Suprapubic skin (tissue), 3 donors: ENCODE data around the gene UNC119.

ENCODE experiments used
- CTCF ChIP-seq, 2 donors: fragments of 200-600 bp in 1 of 2; fragments of 450-650 bp in 1 of 2; sonication (generic) in 1 of 2; IDR thresholded peaks; one replicate each; pipeline ENCODE4 v1.5.1; 2016 to 2019; ENCODE audit warnings: antibody characterized with exemption in 2 of 2, mild to moderate bottlenecking in 1 of 2, moderate library complexity in 1 of 2
- POLR2A ChIP-seq, 2 donors: fragments of 450-650 bp; IDR thresholded peaks; one replicate each; pipeline ENCODE4 v1.6.1; 2017; ENCODE audit warnings: antibody characterized with exemption in 2 of 2, mild to moderate bottlenecking in 2 of 2, moderate library complexity in 2 of 2

DNA sequence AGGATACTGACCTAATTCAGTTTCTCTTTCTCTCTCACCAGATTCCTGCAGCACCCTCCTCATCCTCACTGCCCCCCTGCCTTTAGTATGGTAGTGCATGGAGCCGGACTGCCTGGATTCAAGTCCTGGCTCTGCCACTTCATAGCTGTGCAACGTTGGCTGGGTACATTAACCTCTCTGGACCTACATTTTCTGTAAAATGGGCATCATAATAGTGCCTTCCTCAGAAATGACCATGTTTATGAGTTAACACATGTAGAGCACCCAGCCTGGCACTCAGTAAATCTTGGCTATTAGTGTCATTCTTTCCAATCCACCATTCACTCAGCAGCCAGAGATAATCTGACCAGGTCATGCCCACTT lies 7.3 kb downstream of the UNC119 start:
- TF ChIP-seq CTCF (IDR thresholded peaks at IDR 0.05) (no peak), POLR2A (IDR thresholded peaks at IDR 0.05) (no peak)
